Fibroblast of lung (primary cell): ENCODE data around the gene SH3GL1. TPM values are rescaled to one million over a fixed set of nuclear protein-coding genes. Genes with fewer than 3 reads are reported as not detected.

ENCODE experiments used
- DNase-seq, 2 donors: peaks; one replicate each; pipeline versions ENCODE4 v3.0.0 to v3.0.0-alpha.2; 2010; ENCODE audit warnings: low read depth in 2 of 2
- H2AFZ ChIP-seq: 2 replicates; pipeline ENCODE4 v1.5.1; 2012; ENCODE audit warnings: low read length, control low read depth, inconsistent platforms
- H3K27ac ChIP-seq: 2 replicates; pipeline ENCODE4 v1.5.1; 2011; ENCODE audit warnings: low read length, control low read depth; ENCODE audit not compliant: insufficient read depth
- H3K27me3 ChIP-seq: 2 replicates; pipeline ENCODE4 v1.5.1; 2011; ENCODE audit warnings: mild to moderate bottlenecking, low read length; ENCODE audit not compliant: control insufficient read depth, insufficient read depth
- H3K36me3 ChIP-seq: 2 replicates; pipeline ENCODE4 v1.5.1; 2011; ENCODE audit warnings: low read length; ENCODE audit not compliant: control insufficient read depth, insufficient read depth
- H3K4me1 ChIP-seq: 2 replicates; pipeline ENCODE4 v1.5.1; 2011; ENCODE audit warnings: low read length; ENCODE audit not compliant: control insufficient read depth, insufficient read depth; ENCODE audit errors: extremely low read depth
- H3K4me2 ChIP-seq: 2 replicates; pipeline ENCODE4 v1.5.1; 2011; ENCODE audit warnings: low read length, control low read depth; ENCODE audit not compliant: insufficient read depth; ENCODE audit errors: extremely low read depth
- H3K4me3 ChIP-seq, 4 experiments: fragments of 200-600 bp in 1 of 4; sonication (generic) in 1 of 4; replicated peaks in 1 of 4; 2 replicates each; pipeline ENCODE4 v1.5.1; 2011 to 2016; ENCODE audit warnings: low read length in 4 of 4, low read depth in 3 of 4, mild to moderate bottlenecking in 3 of 4, control low read depth in 2 of 4, inconsistent platforms in 1 of 4, mixed read lengths in 1 of 4; ENCODE audit not compliant: insufficient read depth in 1 of 4; ENCODE audit errors: control extremely low read depth in 1 of 4
- H3K79me2 ChIP-seq: 2 replicates; pipeline ENCODE4 v1.5.1; 2012; ENCODE audit warnings: mild to moderate bottlenecking, low read length, inconsistent platforms; ENCODE audit not compliant: control insufficient read depth, insufficient read depth
- H3K9ac ChIP-seq: 2 replicates; pipeline ENCODE4 v1.5.1; 2011; ENCODE audit warnings: mild to moderate bottlenecking, low read length, control low read depth; ENCODE audit not compliant: insufficient read depth
- H3K9me3 ChIP-seq: 2 replicates; pipeline ENCODE4 v1.5.1; 2012; ENCODE audit warnings: low read depth, low read length; ENCODE audit not compliant: control insufficient read depth, insufficient read depth
- H4K20me1 ChIP-seq: 2 replicates; pipeline ENCODE4 v1.5.1; 2011; ENCODE audit warnings: low read length; ENCODE audit not compliant: control insufficient read depth, insufficient read depth; ENCODE audit errors: extremely low read depth
- CTCF ChIP-seq, 2 donors: IDR thresholded peaks in 1 of 2; conservative IDR thresholded peaks in 1 of 2; 1 replicate in 1 of 2; 2 replicates in 1 of 2; pipeline ENCODE4 v1.5.1; 2011 to 2012; ENCODE audit warnings: low read length in 2 of 2, control low read depth in 1 of 2, inconsistent platforms in 1 of 2, low read depth in 1 of 2, mild to moderate bottlenecking in 1 of 2
- EZH2 ChIP-seq: IDR thresholded peaks from 2 replicates; pipeline ENCODE4 v1.5.1; 2012; ENCODE audit warnings: low read length, control low read depth, mild to moderate bottlenecking; ENCODE audit errors: missing control alignments
- polyA plus RNA-seq, 2 donors: library from polyadenylated mRNA; depleted of rRNA in 1 of 2; stranded (reverse) in 1 of 2; unstranded in 1 of 2; fragments of >200 nt; gene quantifications; 2 replicates each; pipeline ENCODE4 v1.2.1, GENCODE V29; 2011 to 2012; ENCODE audit warnings: missing spikeins in 1 of 2
- total RNA-seq: library from RNA; depleted of rRNA; stranded (reverse); fragments of >200 nt; gene quantifications from 2 replicates; pipeline ENCODE4 v1.2.1, GENCODE V29; 2014

The SH3GL1 gene
- total and polyA plus RNA-seq, 2 donors (not counting 1 experiment from before 2014, with no cell fraction given) = 23.9 to 44.9 TPM

GRCh38 chr19:4448147-4448985, 48.0 kb upstream of the SH3GL1 start:
- H3K36me3 ChIP-seq = peaks cover 63% of the 10 kb centered on the region

GRCh38 chr19:4447327-4448146, 47.2 kb upstream of the SH3GL1 start:
- no peak overlapping the region for H3K4me2 ChIP-seq
- no peak overlapping the region for H3K9ac ChIP-seq
- H3K36me3 ChIP-seq = peaks cover 56% of the 10 kb centered on the region
- H4K20me1 ChIP-seq = no peaks in the 10 kb centered on the region
- no peak overlapping the region for H2AFZ ChIP-seq
- no peak overlapping the region for H3K27ac ChIP-seq
- no peaks in the 10 kb centered on the region for H3K9me3 ChIP-seq
- TF ChIP-seq CTCF (conservative IDR thresholded peaks at IDR 0.05 in 1 of 2, IDR thresholded peaks at IDR 0.05 in 1 of 2; ENCODE audit: low read depth in 1 of 2, low read length in 2 of 2) (no peak), EZH2 (no peak)
- no peak for DNase-seq
- H3K79me2 ChIP-seq = no peaks in the 10 kb centered on the region
- no peak overlapping the region for H3K4me3 ChIP-seq
- peaks cover 2% of the 10 kb centered on the region for H3K4me1 ChIP-seq
- no peaks in the 10 kb centered on the region for H3K27me3 ChIP-seq

More at GRCh38 chr19:4448147-4448985, 48.0 kb upstream of the SH3GL1 start:
- no peak overlapping the region for H3K4me2 ChIP-seq
- H4K20me1 ChIP-seq = no peaks in the 10 kb centered on the region
- no peak for TF ChIP-seq CTCF (conservative IDR thresholded peaks at IDR 0.05 in 1 of 2, IDR thresholded peaks at IDR 0.05 in 1 of 2; ENCODE audit: low read depth in 1 of 2, low read length in 2 of 2)
- no peak for TF ChIP-seq EZH2
- no peaks in the 10 kb centered on the region for H3K9me3 ChIP-seq
- H3K4me3 ChIP-seq = no peak overlapping the region
- DNase-seq = no peak
- no peaks in the 10 kb centered on the region for H3K27me3 ChIP-seq
- no peak overlapping the region for H3K9ac ChIP-seq
- no peak overlapping the region for H2AFZ ChIP-seq
- H3K4me1 ChIP-seq = peaks cover 2% of the 10 kb centered on the region
- H3K27ac ChIP-seq = no peak overlapping the region
- no peaks in the 10 kb centered on the region for H3K79me2 ChIP-seq

- no peak for TF ChIP-seq CTCF (conservative IDR thresholded peaks at IDR 0.05 in 1 of 2, IDR thresholded peaks at IDR 0.05 in 1 of 2; ENCODE audit: low read depth in 1 of 2, low read length in 2 of 2)
- TF ChIP-seq EZH2 = no peak
- peaks cover 52% of the 10 kb centered on the region for H3K36me3 ChIP-seq
- no peak overlapping the region for H3K4me2 ChIP-seq
- no peaks in the 10 kb centered on the region for H3K79me2 ChIP-seq
- no peak overlapping the region for H2AFZ ChIP-seq
- no peak for DNase-seq
- peaks cover 2% of the 10 kb centered on the region for H3K4me1 ChIP-seq
- no peaks in the 10 kb centered on the region for H3K9me3 ChIP-seq
- no peak overlapping the region for H3K27ac ChIP-seq
- no peaks in the 10 kb centered on the region for H4K20me1 ChIP-seq
- H3K9ac ChIP-seq = no peak overlapping the region
- no peaks in the 10 kb centered on the region for H3K27me3 ChIP-seq
- no peak overlapping the region for H3K4me3 ChIP-seq
Observed at GRCh38 chr19:4446704-4447200, 46.4 kb upstream of the SH3GL1 start.
